GM13976 (cell line): Measurements from ENCODE around the gene SMIM21.

Experiments used
- DNase-seq: peaks from one replicate; pipeline ENCODE4 v3.0.0; 2012; ENCODE audit warnings: low spot score
- CTCF ChIP-seq: IDR thresholded peaks from 2 replicates; pipeline ENCODE4 v1.5.1; 2012; ENCODE audit warnings: borderline replicate concordance, mild to moderate bottlenecking; ENCODE audit not compliant: insufficient read depth; ENCODE audit errors: extremely low read depth, missing control alignments, control extremely low read depth
- in situ Hi-C: fragments of 300-500 bp; cut with MboI; formaldehyde crosslinking; loops from one replicate; pipeline ENCODE4 v1.12.0; 2022; ENCODE audit warnings: low sequenced_read_pairs, mixed read lengths, inconsistent platforms; ENCODE audit not compliant: unreplicated experiment

SMIM21 gene

DNA sequence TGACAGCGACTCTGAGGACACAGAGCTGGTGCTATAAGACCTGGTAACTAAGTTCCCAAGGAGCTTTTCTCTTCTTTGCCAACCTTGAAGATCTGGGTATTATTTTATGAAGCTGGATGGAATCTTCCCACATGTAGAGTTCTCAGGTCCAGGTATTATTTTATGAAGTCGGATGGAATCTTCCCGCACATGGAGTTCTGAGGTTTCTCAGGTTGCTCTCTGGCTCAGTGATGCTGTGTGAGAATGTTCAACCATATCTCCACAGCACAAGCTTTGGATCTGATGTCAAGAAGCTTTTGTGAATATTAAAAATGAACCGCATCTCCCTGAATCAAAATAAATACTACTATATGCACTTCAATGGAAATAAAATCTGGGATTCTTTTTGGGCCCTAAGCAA lies at the start of gene SMIM21:
SMIM21 (minus strand) TSS at position 101 of the 400 bp plus-strand sequence. CDS start 140 bp downstream, outside the sequence.
- no peak for DNase-seq
- in situ Hi-C loops = no loop called here
- no peak for TF ChIP-seq CTCF

GRCh38 chr18:75475228-75475627 lies 47.7 kb upstream of the SMIM21 start:
- no peak for DNase-seq
- TF ChIP-seq CTCF = no peak
- in situ Hi-C loops = loop anchor here (25.0 kb wide), 1 partner anchor 813 kb away; no protein-coding TSS in a partner anchor

DNA sequence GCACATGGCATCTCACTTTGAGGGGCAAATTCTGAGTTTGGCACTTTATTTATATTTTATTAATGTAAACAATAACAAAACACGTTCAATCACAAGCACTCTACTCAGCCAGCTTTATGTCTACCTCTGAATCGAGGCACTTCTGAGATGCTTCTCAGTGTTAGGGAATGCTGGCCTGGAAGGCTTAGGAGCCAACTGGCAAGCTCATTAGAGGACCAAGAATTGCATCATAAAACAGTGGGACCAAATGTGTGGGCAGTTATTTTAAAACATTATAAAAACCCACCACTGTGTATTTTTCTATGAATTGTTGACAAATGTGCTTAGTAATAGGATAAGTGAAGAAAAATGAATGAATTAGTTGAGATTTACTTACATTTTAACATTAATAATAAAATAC lies 46.8 kb upstream of the SMIM21 start:
- no peak for TF ChIP-seq CTCF
- no peak for DNase-seq
- in situ Hi-C loops = no loop called here

- DNase-seq = no peak
- no peak for TF ChIP-seq CTCF
- in situ Hi-C loops = no loop called here
These were observed 45.8 kb upstream of the SMIM21 start for GRCh38 chr18:75473316-75473715.

GRCh38 chr18:75472906-75473305 lies 45.4 kb upstream of the SMIM21 start:
- in situ Hi-C loops = no loop called here
- DNase-seq = no peak
- no peak for TF ChIP-seq CTCF

- in situ Hi-C loops = no loop called here
- no peak for TF ChIP-seq CTCF
- no peak for DNase-seq
These were observed 44.9 kb upstream of the SMIM21 start for GRCh38 chr18:75472396-75472795.

DNA sequence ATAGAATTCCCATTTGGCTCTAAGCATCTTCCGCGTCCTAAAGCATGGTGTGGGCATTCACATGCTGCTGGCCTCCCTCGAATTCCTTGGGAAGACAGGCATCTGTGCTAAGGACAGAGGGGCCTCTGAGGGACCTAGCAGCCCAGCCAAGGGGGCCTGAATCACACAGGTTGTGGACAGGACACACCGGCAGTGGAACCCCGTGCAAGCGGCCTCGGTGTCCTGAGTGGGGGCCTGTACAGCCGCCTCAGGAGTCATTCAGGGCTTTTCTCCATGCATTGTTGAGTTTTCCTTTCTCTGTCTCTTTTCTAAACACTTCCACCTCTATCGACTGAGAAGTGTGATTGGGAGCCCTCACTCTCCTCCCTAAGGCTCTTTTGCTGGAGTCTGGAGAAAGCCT lies 44.3 kb upstream of the SMIM21 start:
- in situ Hi-C loops = no loop called here
- TF ChIP-seq CTCF = no peak
- no peak for DNase-seq
